HL-60/S4 (cell line): ENCODE results near the gene RAD51B.

ENCODE experiments used
- in situ Hi-C: fragments of 300-500 bp; cut with MboI; formaldehyde crosslinking; loops from 2 replicates; pipeline ENCODE4 v1.14.3; 2022; ENCODE audit warnings: low sequenced_read_pairs

The RAD51B gene

GRCh38 chr14:68487805-68488590 lies 668.4 kb downstream of the RAD51B start:
- in situ Hi-C loops, result no loop called here

DNA sequence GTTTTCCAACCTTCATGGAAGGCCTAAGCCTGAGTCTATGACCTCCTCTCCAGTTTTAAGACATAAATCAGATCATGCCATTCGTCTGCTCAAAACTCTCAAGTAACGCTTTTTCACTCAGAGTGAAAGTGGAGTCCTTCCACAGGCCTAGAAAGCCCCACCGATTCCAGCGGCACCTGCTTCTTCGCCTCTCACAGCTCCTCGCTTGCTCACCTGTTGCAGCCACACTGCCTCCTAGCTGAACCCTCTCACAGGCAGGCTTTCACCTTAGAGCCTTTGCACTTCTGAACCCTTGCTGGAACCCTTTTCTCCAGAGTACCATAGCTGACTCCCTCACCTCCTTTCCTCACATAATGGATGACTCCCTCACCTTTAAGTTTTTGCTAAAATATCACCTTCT lies 672.2 kb downstream of the RAD51B start:
- in situ Hi-C loops, result no loop called here

- in situ Hi-C loops, result no loop called here
Measured at GRCh38 chr14:68492381-68493151, 673.0 kb downstream of the RAD51B start.

- in situ Hi-C loops, result no loop called here
Measured at GRCh38 chr14:68493152-68493911, 673.8 kb downstream of the RAD51B start.

DNA sequence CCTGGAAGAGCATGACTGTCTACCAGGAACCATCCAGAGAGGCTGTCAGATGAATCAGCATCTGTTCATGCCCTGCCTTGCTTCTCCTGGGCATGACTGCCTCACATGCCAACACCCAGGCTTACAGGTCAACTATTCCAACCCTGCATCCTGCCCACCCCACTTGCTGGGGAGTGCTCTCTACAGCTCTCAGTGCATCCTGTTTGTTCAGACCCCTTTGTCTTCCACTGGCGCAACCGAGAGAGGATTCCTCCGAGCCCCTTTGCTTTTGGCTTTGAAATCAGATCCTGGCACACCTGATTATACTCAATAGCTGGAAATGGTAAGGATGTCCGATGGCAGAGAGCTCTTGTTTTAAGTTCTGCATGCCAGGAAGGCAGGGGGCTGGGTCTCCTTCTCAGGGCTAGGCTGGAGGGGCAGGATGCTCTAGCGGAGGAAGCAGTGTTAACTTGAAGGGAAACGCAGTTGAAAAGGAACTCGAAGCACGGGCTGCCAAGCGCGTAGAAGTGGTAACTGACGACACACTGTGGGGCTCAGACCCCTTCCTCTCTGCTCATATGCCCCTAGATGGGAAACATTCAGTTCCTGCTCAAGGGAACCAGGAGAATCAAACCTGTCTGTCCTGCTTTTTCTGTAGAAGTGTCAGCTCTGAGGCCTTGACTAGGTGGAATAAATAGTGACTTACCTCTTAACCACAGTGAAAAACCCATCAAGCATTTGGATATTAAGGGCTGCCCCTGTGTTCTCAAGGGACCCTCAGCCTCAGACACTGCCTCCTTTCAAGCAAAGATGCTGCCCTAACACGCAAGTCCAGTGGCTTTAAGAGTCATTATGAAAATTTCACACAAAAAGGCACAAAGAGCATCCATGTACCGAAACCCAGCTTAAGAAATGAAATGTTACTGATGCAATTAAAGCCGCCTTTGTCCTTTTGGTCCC lies 675.8 kb downstream of the RAD51B start:
- in situ Hi-C loops, result no loop called here

- in situ Hi-C loops, result no loop called here
Measured at GRCh38 chr14:68497011-68497410, 677.4 kb downstream of the RAD51B start.

DNA sequence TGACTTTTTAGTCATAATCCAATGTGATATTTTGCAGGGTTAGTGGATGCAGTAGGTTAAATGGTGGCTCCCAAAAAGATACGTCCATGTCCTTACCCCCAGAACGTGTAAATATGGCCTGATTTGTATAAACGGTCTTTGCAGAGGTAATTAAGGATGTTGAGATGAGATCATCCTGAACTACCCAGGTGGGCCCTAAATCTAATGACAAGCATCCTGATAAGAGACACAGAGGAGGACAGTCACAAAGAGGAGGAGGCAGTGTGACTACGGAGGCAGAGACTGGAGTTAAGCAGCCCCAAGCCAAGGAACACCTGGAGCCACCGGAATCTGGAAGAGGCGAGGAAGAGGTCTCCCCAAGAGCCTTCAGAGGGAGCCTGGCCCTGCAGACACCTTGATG lies 679.9 kb downstream of the RAD51B start:
- in situ Hi-C loops, result no loop called here

GRCh38 chr14:68501171-68501570 lies 681.6 kb downstream of the RAD51B start:
- in situ Hi-C loops, result no loop called here

DNA sequence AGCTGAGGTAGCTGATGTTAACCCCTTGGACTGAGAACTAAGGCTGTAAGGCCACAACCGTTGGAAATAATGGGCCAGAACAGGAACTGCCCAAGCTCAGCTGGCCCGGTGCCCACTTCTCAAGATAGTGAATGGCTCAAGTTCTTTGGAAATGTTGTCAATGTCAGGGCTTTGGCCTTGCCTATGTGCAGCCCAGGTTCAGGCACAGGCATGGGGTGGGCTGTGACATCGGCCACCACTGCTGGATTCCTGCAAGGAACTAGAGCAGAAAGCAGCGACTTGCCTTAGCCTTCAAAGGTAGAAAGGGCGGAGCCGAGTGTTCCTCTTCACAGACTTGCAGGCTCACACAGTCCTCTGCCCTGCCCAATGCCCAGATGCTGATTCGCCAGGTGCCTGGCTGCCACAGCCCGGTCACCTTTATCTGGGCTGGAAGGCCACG lies 682.1 kb downstream of the RAD51B start:
- in situ Hi-C loops, result no loop called here

GRCh38 chr14:68502230-68502629 lies 682.7 kb downstream of the RAD51B start:
- in situ Hi-C loops, result no loop called here

GRCh38 chr14:68503186-68503825 lies 683.7 kb downstream of the RAD51B start:
- in situ Hi-C loops, result no loop called here

GRCh38 chr14:68504861-68505260 lies 685.3 kb downstream of the RAD51B start:
- in situ Hi-C loops, result no loop called here

- in situ Hi-C loops, result no loop called here
Measured at GRCh38 chr14:68506021-68506644, 686.6 kb downstream of the RAD51B start.

- in situ Hi-C loops, result no loop called here
Measured at GRCh38 chr14:68506645-68507419, 687.3 kb downstream of the RAD51B start.

DNA sequence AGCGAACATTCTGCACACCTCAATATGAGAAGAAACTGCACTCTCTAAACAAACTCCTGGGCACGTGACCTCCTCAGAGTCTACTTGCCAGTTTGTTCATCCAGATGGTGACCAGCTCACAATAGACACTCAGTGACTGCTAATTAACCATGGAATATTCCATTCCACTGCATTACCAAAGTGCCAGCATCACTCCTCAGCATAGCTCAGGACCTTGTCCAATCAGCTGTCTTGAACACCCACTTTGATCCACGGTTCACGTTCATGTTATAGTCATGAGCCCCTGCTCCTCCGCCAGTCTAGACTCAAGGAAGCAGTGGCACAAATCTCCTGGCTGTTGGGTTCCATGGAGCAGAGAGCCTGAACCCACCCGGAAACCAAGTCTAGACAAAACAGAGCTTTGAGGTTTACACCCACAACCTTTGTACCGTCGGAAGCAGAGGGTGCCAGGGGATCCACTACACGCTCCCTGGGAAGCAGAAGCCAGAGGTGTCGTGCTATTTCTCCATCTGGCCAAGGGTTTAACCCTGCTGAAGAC lies 688.0 kb downstream of the RAD51B start:
- in situ Hi-C loops, result no loop called here

- in situ Hi-C loops, result no loop called here
Measured at GRCh38 chr14:68508581-68508980, 689.0 kb downstream of the RAD51B start.

GRCh38 chr14:68509188-68509983 lies 689.8 kb downstream of the RAD51B start:
- in situ Hi-C loops, result no loop called here
